Stomach smooth muscle (tissue), 2 donors: Measurements from ENCODE around the gene SLC25A45.
A peak's percentile ranks its signal among the peaks of the same experiment; 100 is the strongest.

Experiments used
- H3K27ac ChIP-seq: one replicate; pipeline ENCODE4 v1.7.0; 2013; ENCODE audit warnings: mild to moderate bottlenecking, low read length, inconsistent platforms
- H3K27me3 ChIP-seq, 2 donors: one replicate each; pipeline ENCODE4 v1.7.0; 2013; ENCODE audit warnings: low read length in 2 of 2; ENCODE audit not compliant: insufficient read depth in 2 of 2, control insufficient read depth in 1 of 2
- H3K36me3 ChIP-seq, 2 donors: one replicate each; pipeline ENCODE4 v1.7.0; 2013; ENCODE audit warnings: low read length in 2 of 2; ENCODE audit not compliant: control insufficient read depth in 2 of 2, insufficient read depth in 2 of 2
- H3K4me1 ChIP-seq: one replicate; pipeline ENCODE4 v1.7.0; 2013; ENCODE audit warnings: low read length; ENCODE audit not compliant: control insufficient read depth, insufficient read depth
- H3K4me3 ChIP-seq, 2 donors: one replicate each; pipeline ENCODE4 v1.7.0; 2013; ENCODE audit warnings: low read length in 2 of 2
- H3K9ac ChIP-seq, 2 donors: one replicate each; pipeline ENCODE4 v1.7.0; 2013; ENCODE audit warnings: low read length in 2 of 2, mild to moderate bottlenecking in 1 of 2
- H3K9me3 ChIP-seq, 2 donors: one replicate each; pipeline ENCODE4 v1.7.0; 2013; ENCODE audit warnings: low read length in 2 of 2; ENCODE audit not compliant: control insufficient read depth in 2 of 2
- donor health status: healthy.
- donor health status: Pancreatic carcinoma.

Gene SLC25A45

DNA sequence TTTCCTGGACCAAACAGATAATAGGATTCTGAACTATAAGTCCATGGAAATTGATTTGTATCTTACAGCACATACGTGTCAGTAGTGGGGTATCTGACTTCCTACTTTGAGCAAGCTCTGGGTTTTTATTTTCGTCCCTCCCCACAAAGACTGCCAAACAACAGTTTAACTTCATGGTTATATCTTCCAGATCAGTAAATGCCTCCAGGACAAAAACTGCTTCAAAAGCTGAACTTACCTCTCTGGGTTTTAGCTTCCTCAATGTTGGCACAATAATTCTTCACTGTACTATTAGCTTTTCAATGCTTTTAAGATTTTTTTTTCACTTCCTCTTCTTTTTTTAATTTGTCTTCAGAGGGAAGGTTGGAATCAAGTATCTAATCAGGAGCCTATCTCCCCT lies 53.0 kb downstream of the SLC25A45 start:
- H3K27ac ChIP-seq, result no peak overlapping the region
- H3K9me3 ChIP-seq, result no peaks in the 10 kb centered on the region
- H3K27me3 ChIP-seq, result no peaks in the 10 kb centered on the region
- H3K9ac ChIP-seq, result peak overlapping the region in 1 of 2 donors; percentile 29
- H3K4me3 ChIP-seq, result no peak overlapping the region
- no peaks in the 10 kb centered on the region for H3K36me3 ChIP-seq
- peaks cover under 1% of the 10 kb centered on the region for H3K4me1 ChIP-seq

DNA sequence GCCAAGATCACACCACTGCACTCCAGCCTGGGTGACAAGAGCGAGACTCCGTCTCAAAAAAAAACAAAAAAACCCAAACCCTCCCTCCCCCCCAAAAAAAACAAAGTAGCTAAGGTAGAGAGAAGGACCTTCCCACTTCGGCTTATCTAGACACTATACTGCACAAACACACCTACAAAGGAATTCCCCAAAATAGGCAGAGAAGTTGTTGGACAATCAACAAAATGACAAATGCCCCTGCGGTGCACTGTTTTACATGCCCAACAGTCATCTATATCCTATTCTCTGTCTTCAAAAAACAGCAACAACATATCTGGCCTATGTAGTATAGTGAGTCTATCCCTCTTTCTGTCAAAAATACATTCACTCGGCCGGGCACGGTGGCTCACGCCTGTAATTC lies 55.4 kb downstream of the SLC25A45 start:
- peaks cover 4% of the 10 kb centered on the region for H3K4me1 ChIP-seq
- H3K27ac ChIP-seq, result no peak overlapping the region
- H3K9ac ChIP-seq, result no peak overlapping the region
- no peaks in the 10 kb centered on the region for H3K9me3 ChIP-seq
- H3K4me3 ChIP-seq, result no peak overlapping the region
- H3K27me3 ChIP-seq, result no peaks in the 10 kb centered on the region
- H3K36me3 ChIP-seq, result peaks cover under 1 to 3% of the 10 kb centered on the region in 2 donors

DNA sequence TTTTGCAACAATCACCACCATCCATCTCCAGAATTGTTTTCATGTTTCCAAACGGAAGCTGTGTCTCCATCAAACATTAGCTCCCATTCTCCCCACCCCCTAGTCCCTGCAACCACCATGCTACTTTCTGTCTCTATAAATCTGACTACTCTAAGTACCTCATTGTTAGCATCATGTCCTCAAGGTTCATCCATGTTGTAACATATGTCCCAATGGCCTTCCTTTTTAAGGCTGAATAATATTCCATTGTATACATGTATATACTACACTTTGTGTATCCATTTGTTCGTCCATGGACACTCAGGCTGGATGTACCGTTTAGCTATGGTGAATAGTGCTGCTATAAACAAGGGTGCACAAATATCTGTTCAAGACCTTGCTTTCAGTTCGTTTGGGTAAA lies 57.0 kb downstream of the SLC25A45 start:
- H3K36me3 ChIP-seq, result peaks cover 15 to 18% of the 10 kb centered on the region in 2 donors
- H3K27ac ChIP-seq, result no peak overlapping the region
- H3K4me1 ChIP-seq, result peaks cover 14% of the 10 kb centered on the region
- no peak overlapping the region for H3K9ac ChIP-seq
- no peaks in the 10 kb centered on the region for H3K27me3 ChIP-seq
- H3K9me3 ChIP-seq, result no peaks in the 10 kb centered on the region
- H3K4me3 ChIP-seq, result no peak overlapping the region
